NT2/D1 (cell line): Measurements from ENCODE around the gene ACRV1.

ENCODE experiments used
- SUZ12 ChIP-seq: IDR thresholded peaks from 2 replicates; pipeline ENCODE4 v1.6.1; 2011; ENCODE audit not compliant: insufficient read length, insufficient read depth; ENCODE audit errors: extremely low read depth
- ZNF274 ChIP-seq: IDR thresholded peaks from 2 replicates; pipeline ENCODE4 v1.6.1; 2011; ENCODE audit warnings: mild to moderate bottlenecking, low read depth, low read length

GRCh38 chr11:125670172-125670571 is 10.5 kb downstream of the ACRV1 start:
- TF ChIP-seq ZNF274 (no peak), SUZ12 (no peak)
